HG03196 (cell line): ENCODE results near the gene SFXN4.
A peak's percentile ranks its signal among the peaks of the same experiment; 100 is the strongest.
"Not testable (repeated sequence)": the region's sequence is repeated elsewhere in the genome, so short reads cannot be mapped to it uniquely, and the experiment has no call there.

ENCODE experiments used
- ATAC-seq: cut with Tn5 transposase; IDR thresholded peaks from one replicate; pipeline ENCODE4 v1.9.1; 2021; ENCODE audit not compliant: unreplicated experiment

Gene SFXN4

GRCh38 chr10:119113751-119114732, 51.5 kb downstream of the SFXN4 start:
- no peak for ATAC-seq

DNA sequence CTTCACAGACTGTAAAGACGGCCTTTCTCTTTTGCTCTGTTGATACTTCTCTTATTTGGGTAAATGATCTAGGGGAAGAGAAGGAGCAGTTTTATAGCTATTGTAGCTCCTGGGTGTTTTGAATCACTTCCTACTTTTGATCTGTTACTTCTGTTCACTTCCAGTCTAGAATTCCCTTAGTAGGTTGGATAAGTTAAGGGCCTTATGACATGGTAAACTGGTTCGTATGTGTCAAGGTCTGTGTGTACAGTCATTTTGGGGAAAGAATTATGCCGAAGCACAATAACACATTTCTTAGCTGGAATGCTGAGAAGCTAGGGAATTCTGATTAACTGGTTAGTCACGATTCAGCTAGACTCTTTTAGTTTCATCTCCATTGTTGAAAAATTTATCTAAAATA, 53.5 kb downstream of the SFXN4 start:
- ATAC-seq = no peak

GRCh38 chr10:119107771-119108170, 57.7 kb downstream of the SFXN4 start:
- not testable (repeated sequence) for ATAC-seq

- not testable (repeated sequence) for ATAC-seq
Measured at GRCh38 chr10:119107106-119107505, 58.4 kb downstream of the SFXN4 start.

DNA sequence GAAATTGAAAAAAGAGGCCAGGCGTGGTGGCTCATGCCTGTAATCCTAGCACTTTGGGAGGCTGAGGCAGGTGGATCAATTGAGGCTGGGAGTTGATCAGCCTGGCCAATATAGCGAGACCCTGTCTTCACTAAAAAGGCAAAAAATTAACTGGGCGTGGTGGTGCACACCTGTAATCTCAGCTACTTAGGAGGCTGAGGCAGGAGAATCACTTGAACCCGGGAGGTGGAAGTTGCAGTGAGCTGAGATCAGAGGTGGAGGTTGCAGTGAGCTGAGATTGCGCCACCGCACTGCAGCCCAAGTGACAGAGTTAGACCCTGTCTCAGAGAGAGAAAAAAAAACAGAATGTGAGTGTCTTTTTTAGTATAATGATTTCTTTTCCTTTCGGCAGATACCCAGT, 59.6 kb downstream of the SFXN4 start:
- ATAC-seq = not testable (repeated sequence)

DNA sequence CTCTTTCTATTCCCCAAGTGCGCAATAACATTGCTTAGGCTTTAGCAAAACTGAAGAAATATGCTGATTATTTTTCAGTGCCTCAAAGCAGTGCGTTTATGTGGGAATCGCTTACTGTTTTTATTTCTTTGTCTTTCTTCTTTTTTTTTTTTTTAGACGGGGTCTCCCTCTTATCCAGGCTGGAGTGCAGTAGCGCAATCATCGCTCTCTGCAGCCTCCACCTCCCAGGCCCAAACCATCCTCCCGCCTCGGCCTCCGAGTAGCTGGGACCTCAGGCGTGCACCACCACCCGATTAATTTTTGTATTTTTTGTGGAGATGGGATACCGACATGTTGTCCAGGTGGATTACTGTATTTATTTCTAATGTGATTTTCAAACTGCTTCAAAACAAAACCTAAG, 60.4 kb downstream of the SFXN4 start:
- ATAC-seq = no peak

GRCh38 chr10:119104654-119105015, 60.9 kb downstream of the SFXN4 start:
- peak; percentile 10 for ATAC-seq

DNA sequence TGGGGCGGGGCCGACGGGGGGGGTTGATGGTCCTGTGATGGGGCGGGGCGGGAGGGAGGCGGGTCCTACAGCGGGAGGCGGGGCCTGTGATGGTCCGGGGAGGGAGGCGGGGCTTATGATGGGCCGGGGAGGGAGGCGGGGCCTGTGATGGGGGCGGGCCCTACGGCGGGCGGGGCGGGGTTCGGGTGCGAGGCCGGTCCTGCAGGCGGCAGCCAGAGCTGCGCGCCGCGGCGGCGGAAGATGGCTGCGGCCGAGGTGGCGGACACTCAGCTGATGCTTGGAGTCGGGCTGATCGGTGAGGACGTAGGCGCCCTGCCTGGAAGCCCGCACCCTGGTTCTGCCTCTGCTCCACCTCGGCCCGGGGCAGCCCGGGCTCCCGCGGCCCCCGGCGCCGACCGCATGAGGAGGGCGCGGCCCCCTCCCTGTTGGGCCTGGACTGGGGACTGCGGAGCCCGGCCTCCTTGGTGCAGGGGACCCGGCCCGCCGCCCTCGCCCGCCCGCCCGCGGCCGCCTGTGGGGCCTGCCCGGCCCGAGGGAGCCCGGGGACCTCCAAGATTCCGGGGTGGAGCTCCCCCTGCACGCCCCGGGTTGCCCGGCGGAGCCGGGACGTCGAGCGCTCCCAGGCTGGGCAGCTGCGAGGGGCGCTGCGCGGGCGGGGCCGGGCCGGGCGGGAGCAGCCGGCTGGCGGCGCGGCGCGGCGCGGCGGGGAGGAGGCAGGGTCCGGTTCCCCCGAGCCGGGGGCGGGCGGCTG, 61.4 kb downstream of the SFXN4 start, which contains the start of gene DENND10:
TSS of gene DENND10 (plus strand) at position 211 of the 751 bp plus-strand sequence. CDS start at position 241, 30 bp downstream.
- ATAC-seq = peak; percentile 75

DNA sequence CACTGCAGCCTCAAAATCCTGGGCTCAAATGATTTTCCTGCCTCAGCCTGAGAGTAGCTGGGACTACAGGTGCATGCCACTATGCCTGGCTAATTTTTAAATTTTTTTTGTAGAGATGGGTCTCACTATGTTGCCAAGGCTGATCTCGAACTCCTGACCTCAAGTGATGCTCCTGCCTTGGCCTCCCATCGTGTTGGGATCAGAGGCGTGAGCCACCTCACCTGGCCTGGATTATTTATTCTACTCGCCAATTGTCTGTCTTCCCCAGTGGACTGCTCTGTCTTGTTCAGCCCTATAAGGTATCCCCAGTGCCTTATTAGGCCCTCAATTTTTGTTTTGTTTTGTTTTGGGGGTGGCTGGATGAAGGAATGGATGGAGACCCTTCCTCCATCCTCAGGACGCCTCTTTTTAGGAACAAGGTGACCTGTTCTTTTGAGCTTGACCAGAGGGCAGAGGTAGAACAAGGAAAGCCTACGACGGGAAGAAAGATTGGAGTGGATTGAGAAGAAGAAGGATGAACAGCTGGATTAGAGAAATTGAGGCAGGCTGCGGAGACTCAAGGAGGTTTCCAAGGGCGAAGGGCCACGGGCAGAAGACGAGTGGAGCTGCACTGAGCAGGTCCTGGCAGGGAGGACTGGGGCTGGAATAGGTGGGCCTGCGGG, 62.1 kb downstream of the SFXN4 start:
- no peak for ATAC-seq

DNA sequence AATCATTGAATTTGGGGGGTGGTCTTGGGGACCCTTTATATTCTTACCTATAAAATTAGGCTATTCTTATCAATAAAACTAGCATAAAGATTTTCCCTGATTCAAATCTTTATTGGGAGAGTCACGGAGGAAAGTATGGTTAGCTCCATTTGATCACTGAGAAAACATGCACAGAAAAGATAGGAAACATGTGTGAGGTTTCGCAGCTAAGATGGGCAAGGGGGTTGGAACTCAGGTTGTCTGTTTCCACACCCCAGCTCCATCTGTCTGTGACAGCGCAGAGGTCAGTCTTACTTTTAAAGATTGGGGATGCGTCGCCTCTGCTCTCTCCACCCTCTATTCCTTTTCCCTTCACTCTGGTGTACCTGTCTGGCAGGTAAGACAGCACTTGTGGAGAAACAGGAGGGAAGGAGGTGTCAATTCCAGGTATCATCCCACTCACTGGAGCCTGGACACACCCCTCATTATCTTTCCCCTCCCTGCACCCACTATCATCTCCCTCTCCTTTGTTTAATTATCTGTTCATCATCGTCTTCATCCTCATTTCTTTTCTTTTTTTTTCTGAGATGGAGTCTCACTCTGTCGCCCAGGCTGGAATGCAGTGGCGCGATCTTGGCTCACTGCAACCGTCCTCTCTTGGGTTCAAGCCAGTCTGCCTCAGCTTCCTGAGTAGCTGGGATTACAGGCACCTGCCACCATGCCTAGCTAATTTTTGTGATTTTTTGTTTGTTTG, 64.0 kb downstream of the SFXN4 start:
- no peak for ATAC-seq

- ATAC-seq = no peak
Measured at GRCh38 chr10:119100434-119101238, 64.9 kb downstream of the SFXN4 start.

DNA sequence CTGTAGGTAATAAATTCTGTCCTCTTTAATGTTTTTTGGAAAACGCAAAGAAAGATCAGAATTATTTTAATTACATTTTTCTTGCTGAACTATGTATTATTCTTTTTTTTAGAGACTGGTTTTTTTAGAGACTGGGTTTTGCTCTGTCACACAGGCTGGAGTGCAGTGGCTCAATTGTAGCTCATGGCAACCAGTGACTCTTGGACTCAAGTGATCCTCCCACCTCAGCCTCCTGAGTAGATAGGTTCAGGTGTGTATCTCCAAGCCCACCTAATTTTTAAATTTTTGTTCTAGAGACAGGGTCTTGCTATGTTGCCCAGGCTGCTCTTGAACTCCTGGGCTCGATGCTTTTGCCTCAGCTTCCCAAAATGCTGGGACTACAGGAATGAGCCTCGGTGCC, 66.9 kb downstream of the SFXN4 start:
- no peak for ATAC-seq

- ATAC-seq = not testable (repeated sequence)
Measured at GRCh38 chr10:119096641-119097415, 68.7 kb downstream of the SFXN4 start.

GRCh38 chr10:119095640-119096039, 69.9 kb downstream of the SFXN4 start:
- ATAC-seq = no peak

DNA sequence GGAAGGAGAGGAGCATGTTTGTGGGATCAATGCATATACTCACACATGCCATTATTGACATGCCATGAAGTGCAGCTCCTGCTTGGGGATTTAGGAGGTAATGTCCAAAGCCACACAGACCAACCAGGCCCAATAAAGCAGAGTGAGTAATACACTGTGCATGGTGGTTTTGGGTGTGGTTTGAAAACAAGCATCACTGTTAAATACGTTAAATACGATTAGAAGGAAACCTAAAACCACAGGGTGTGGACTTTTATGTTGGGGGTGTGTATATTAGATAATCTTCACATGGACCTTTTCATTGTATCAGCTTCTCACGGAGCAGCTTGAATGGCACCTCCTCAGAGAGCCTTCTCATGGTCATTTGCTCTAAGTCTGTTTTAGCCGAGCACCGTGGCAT, 74.5 kb downstream of the SFXN4 start:
- ATAC-seq = no peak
